GM19324 (cell line): ENCODE measurements around the gene BCL2.
A peak's percentile ranks its signal among the peaks of the same experiment; 100 is the strongest.

Experiments used
- ATAC-seq: cut with Tn5 transposase; IDR thresholded peaks from one replicate; pipeline ENCODE4 v1.9.1; 2021; ENCODE audit warnings: mild to moderate bottlenecking, moderate library complexity; ENCODE audit not compliant: unreplicated experiment, low FRiP score

The BCL2 gene

GRCh38 chr18:63312019-63312409 lies 7.6 kb downstream of the BCL2 start:
- peak; percentile 0 for ATAC-seq

- peak; percentile 51 for ATAC-seq
Measured at GRCh38 chr18:63311118-63312018, 8.2 kb downstream of the BCL2 start.

- no peak for ATAC-seq
Measured at GRCh38 chr18:63309422-63309821, 10.1 kb downstream of the BCL2 start.

- no peak for ATAC-seq
Measured at GRCh38 chr18:63307551-63308200, 11.9 kb downstream of the BCL2 start.

- ATAC-seq: no peak
Measured at GRCh38 chr18:63306819-63307550, 12.6 kb downstream of the BCL2 start.

- ATAC-seq: no peak
Measured at GRCh38 chr18:63306249-63306648, 13.3 kb downstream of the BCL2 start.

- ATAC-seq: no peak
Measured at GRCh38 chr18:63303547-63303946, 16.0 kb downstream of the BCL2 start.

- no peak for ATAC-seq
Measured at GRCh38 chr18:63302636-63303405, 16.7 kb downstream of the BCL2 start.

- no peak for ATAC-seq
Measured at GRCh38 chr18:63302220-63302619, 17.3 kb downstream of the BCL2 start.

- no peak for ATAC-seq
Measured at GRCh38 chr18:63301434-63301833, 18.1 kb downstream of the BCL2 start.

- no peak for ATAC-seq
Measured at GRCh38 chr18:63299837-63300745, 19.5 kb downstream of the BCL2 start.

- ATAC-seq: no peak
Measured at GRCh38 chr18:63298400-63299365, 20.9 kb downstream of the BCL2 start.

GRCh38 chr18:63297687-63298399 lies 21.7 kb downstream of the BCL2 start:
- ATAC-seq: no peak

GRCh38 chr18:63293935-63294334 lies 25.6 kb downstream of the BCL2 start:
- ATAC-seq: no peak

- peak; percentile 60 for ATAC-seq
Measured at GRCh38 chr18:63292831-63293683, 26.5 kb downstream of the BCL2 start.

- ATAC-seq: no peak
Measured at GRCh38 chr18:63291278-63291677, 28.3 kb downstream of the BCL2 start.

GRCh38 chr18:63290821-63291200 lies 28.8 kb downstream of the BCL2 start:
- ATAC-seq: no peak
